Fibroblast of lung (primary cell): ENCODE data around the gene AGRN. TPM values are rescaled to one million over a fixed set of nuclear protein-coding genes. Genes with fewer than 3 reads are reported as not detected.

Experiments used
- DNase-seq, 2 donors: peaks; one replicate each; pipeline versions ENCODE4 v3.0.0 to v3.0.0-alpha.2; 2010; ENCODE audit warnings: low read depth in 2 of 2
- H2AFZ ChIP-seq: 2 replicates; pipeline ENCODE4 v1.5.1; 2012; ENCODE audit warnings: low read length, control low read depth, inconsistent platforms
- H3K27ac ChIP-seq: 2 replicates; pipeline ENCODE4 v1.5.1; 2011; ENCODE audit warnings: low read length, control low read depth; ENCODE audit not compliant: insufficient read depth
- H3K27me3 ChIP-seq: 2 replicates; pipeline ENCODE4 v1.5.1; 2011; ENCODE audit warnings: mild to moderate bottlenecking, low read length; ENCODE audit not compliant: control insufficient read depth, insufficient read depth
- H3K36me3 ChIP-seq: 2 replicates; pipeline ENCODE4 v1.5.1; 2011; ENCODE audit warnings: low read length; ENCODE audit not compliant: control insufficient read depth, insufficient read depth
- H3K4me1 ChIP-seq: 2 replicates; pipeline ENCODE4 v1.5.1; 2011; ENCODE audit warnings: low read length; ENCODE audit not compliant: control insufficient read depth, insufficient read depth; ENCODE audit errors: extremely low read depth
- H3K4me2 ChIP-seq: 2 replicates; pipeline ENCODE4 v1.5.1; 2011; ENCODE audit warnings: low read length, control low read depth; ENCODE audit not compliant: insufficient read depth; ENCODE audit errors: extremely low read depth
- H3K4me3 ChIP-seq, 4 experiments: fragments of 200-600 bp in 1 of 4; sonication (generic) in 1 of 4; replicated peaks in 1 of 4; 2 replicates each; pipeline ENCODE4 v1.5.1; 2011 to 2016; ENCODE audit warnings: low read length in 4 of 4, low read depth in 3 of 4, mild to moderate bottlenecking in 3 of 4, control low read depth in 2 of 4, inconsistent platforms in 1 of 4, mixed read lengths in 1 of 4; ENCODE audit not compliant: insufficient read depth in 1 of 4; ENCODE audit errors: control extremely low read depth in 1 of 4
- H3K79me2 ChIP-seq: 2 replicates; pipeline ENCODE4 v1.5.1; 2012; ENCODE audit warnings: mild to moderate bottlenecking, low read length, inconsistent platforms; ENCODE audit not compliant: control insufficient read depth, insufficient read depth
- H3K9ac ChIP-seq: 2 replicates; pipeline ENCODE4 v1.5.1; 2011; ENCODE audit warnings: mild to moderate bottlenecking, low read length, control low read depth; ENCODE audit not compliant: insufficient read depth
- H3K9me3 ChIP-seq: 2 replicates; pipeline ENCODE4 v1.5.1; 2012; ENCODE audit warnings: low read depth, low read length; ENCODE audit not compliant: control insufficient read depth, insufficient read depth
- H4K20me1 ChIP-seq: 2 replicates; pipeline ENCODE4 v1.5.1; 2011; ENCODE audit warnings: low read length; ENCODE audit not compliant: control insufficient read depth, insufficient read depth; ENCODE audit errors: extremely low read depth
- EZH2 ChIP-seq: IDR thresholded peaks from 2 replicates; pipeline ENCODE4 v1.5.1; 2012; ENCODE audit warnings: low read length, control low read depth, mild to moderate bottlenecking; ENCODE audit errors: missing control alignments
- polyA plus RNA-seq, 2 donors: library from polyadenylated mRNA; depleted of rRNA in 1 of 2; stranded (reverse) in 1 of 2; unstranded in 1 of 2; fragments of >200 nt; gene quantifications; 2 replicates each; pipeline ENCODE4 v1.2.1, GENCODE V29; 2011 to 2012; ENCODE audit warnings: missing spikeins in 1 of 2
- total RNA-seq: library from RNA; depleted of rRNA; stranded (reverse); fragments of >200 nt; gene quantifications from 2 replicates; pipeline ENCODE4 v1.2.1, GENCODE V29; 2014
- TF ChIP-seq, protein P1 (sequence below), 2 donors: IDR thresholded peaks in 1 of 2; conservative IDR thresholded peaks in 1 of 2; 1 replicate in 1 of 2; 2 replicates in 1 of 2; pipeline ENCODE4 v1.5.1; 2011 to 2012; ENCODE audit warnings: low read length in 2 of 2, control low read depth in 1 of 2, inconsistent platforms in 1 of 2, low read depth in 1 of 2, mild to moderate bottlenecking in 1 of 2

Gene AGRN
- total and polyA plus RNA-seq, 2 donors (not counting 1 experiment from before 2014, with no cell fraction given) = 20.7 to 50.9 TPM

DNA sequence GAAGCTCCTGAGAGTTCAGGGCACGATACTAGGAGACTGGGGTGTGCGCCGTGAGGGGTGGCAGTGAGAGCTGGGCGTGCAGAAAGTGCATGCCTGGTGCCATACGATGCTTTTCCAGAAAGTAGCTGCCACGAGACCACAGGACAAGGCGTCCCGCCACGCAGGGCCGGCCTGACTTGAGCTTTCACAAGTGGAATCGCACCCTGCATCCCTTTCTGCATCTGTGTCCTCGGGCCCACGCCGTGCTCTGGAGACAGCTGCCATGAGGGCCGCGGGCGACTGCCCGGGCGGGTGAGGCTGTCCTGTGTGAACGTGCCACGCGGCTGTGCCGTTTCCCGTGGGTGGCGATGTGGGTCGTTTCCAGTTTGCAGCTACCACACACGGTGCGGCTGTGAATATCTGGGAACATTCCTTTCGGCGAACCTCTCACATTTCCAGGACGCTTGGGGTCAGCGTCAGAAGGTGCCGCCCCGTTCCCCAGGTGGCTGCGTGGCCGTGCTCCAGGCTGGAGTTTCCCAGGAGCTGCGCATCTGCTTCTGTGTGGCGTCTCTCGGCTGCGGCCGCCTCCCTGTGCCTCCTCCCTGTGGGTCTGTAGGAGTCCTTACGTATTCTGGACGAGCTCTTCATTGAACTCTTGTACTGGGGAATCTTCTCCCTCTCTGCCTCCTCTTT is 37.0 kb upstream of the AGRN start:
- Histone ChIP-seq H4K20me1 (no peaks in the 10 kb centered on the region), H3K36me3 (no peaks in the 10 kb centered on the region), H3K4me2 (no peak overlapping the region), H3K4me3 (no peak overlapping the region), H3K4me1 (no peaks in the 10 kb centered on the region), H3K27ac (no peak overlapping the region), H3K9me3 (no peaks in the 10 kb centered on the region), H3K27me3 (peaks cover 6% of the 10 kb centered on the region), H2AFZ (no peak overlapping the region), H3K9ac (no peak overlapping the region), H3K79me2 (no peaks in the 10 kb centered on the region)
- no peak for TF ChIP-seq EZH2
- TF ChIP-seq, protein P1, sequence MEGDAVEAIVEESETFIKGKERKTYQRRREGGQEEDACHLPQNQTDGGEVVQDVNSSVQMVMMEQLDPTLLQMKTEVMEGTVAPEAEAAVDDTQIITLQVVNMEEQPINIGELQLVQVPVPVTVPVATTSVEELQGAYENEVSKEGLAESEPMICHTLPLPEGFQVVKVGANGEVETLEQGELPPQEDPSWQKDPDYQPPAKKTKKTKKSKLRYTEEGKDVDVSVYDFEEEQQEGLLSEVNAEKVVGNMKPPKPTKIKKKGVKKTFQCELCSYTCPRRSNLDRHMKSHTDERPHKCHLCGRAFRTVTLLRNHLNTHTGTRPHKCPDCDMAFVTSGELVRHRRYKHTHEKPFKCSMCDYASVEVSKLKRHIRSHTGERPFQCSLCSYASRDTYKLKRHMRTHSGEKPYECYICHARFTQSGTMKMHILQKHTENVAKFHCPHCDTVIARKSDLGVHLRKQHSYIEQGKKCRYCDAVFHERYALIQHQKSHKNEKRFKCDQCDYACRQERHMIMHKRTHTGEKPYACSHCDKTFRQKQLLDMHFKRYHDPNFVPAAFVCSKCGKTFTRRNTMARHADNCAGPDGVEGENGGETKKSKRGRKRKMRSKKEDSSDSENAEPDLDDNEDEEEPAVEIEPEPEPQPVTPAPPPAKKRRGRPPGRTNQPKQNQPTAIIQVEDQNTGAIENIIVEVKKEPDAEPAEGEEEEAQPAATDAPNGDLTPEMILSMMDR (conservative IDR thresholded peaks at IDR 0.05 in 1 of 2, IDR thresholded peaks at IDR 0.05 in 1 of 2; ENCODE audit: low read depth in 1 of 2, low read length in 2 of 2) = no peak
- DNase-seq = no peak

DNA sequence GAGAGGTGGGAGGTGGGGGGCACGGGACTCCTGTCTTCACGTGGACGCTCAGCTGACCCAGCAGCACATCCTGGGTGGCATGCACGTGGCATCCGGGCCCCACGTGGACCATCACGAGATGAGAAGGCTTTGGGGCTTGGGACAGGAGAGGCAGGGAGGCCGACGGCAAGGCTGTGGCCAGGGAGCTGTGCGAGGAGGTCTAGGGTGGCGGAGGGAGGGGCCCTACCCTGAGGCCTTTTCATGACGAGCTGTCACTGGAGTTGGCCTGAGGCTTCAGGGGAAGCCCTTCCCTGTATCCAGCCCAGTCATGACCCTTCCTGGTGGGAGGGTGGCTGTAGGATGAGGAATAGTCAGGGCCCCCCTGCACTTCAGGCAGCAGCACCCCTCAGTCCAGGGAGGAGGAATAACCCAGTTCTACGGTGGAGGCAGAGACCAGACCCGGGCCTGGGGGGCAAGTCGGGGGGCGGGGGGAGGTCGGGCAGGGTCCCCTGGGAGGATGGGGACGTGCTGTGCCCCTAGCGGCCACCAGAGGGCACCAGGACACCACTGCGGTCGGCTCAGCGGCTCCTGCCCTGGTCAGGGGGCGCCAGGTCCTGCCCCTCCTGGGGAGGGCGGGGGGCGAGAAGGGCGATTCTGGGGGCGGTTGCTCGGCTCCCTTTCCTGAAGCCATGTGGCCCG is 36.0 kb upstream of the AGRN start:
- peaks cover 8% of the 10 kb centered on the region for H3K27me3 ChIP-seq
- H3K9me3 ChIP-seq = no peaks in the 10 kb centered on the region
- no peaks in the 10 kb centered on the region for H3K4me1 ChIP-seq
- H3K9ac ChIP-seq = no peak overlapping the region
- DNase-seq = no peak
- H3K79me2 ChIP-seq = no peaks in the 10 kb centered on the region
- no peak overlapping the region for H2AFZ ChIP-seq
- no peaks in the 10 kb centered on the region for H4K20me1 ChIP-seq
- peak overlapping the region; percentile 59 for H3K4me2 ChIP-seq
- no peaks in the 10 kb centered on the region for H3K36me3 ChIP-seq
- no peak for TF ChIP-seq EZH2
- TF ChIP-seq, protein P1 (conservative IDR thresholded peaks at IDR 0.05 in 1 of 2, IDR thresholded peaks at IDR 0.05 in 1 of 2; ENCODE audit: low read depth in 1 of 2, low read length in 2 of 2) = peak; percentile 54 to 66
- no peak overlapping the region for H3K27ac ChIP-seq
- H3K4me3 ChIP-seq = no peak overlapping the region

DNA sequence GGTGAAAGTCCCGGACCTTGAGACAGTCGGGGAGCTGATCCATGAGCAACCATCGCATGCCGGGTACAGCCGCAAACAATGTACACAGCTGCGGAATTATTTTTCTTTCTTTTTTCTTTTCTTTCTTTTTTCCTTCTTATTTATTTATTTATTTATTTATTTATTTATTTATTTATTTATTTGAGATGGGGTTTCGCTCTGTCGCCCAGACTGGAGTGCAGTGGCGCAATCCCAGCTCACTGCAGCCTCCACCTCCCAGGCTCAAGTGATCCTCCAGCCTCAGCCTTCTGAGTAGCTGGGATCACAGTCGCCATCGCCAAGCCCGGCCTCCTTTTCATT is 35.5 kb upstream of the AGRN start:
- no peaks in the 10 kb centered on the region for H3K79me2 ChIP-seq
- H3K9ac ChIP-seq = no peak overlapping the region
- no peaks in the 10 kb centered on the region for H3K9me3 ChIP-seq
- H3K36me3 ChIP-seq = no peaks in the 10 kb centered on the region
- TF ChIP-seq EZH2 = no peak
- peaks cover 11% of the 10 kb centered on the region for H3K27me3 ChIP-seq
- H3K27ac ChIP-seq = no peak overlapping the region
- H3K4me1 ChIP-seq = no peaks in the 10 kb centered on the region
- no peak overlapping the region for H2AFZ ChIP-seq
- H3K4me2 ChIP-seq = peak overlapping the region; percentile 59
- DNase-seq = no peak
- H3K4me3 ChIP-seq = no peak overlapping the region
- H4K20me1 ChIP-seq = no peaks in the 10 kb centered on the region
